HEK293 (cell line): ENCODE measurements around the gene MICU2.

Experiments
- CTCF ChIA-PET: fragments of 350-600 bp; formaldehyde crosslinking; extraction: SDS; loops from one replicate; lab custom pipeline; 2021; ENCODE audit warnings: antibody characterized with exemption; lab: Yijun Ruan, JAX
- POLR2A ChIA-PET: fragments of 300-600 bp; formaldehyde crosslinking; extraction: SDS; loops from one replicate; lab custom pipeline; 2020; ENCODE audit warnings: antibody characterized with exemption, inconsistent platforms; lab: Yijun Ruan, JAX
- H3K27ac ChIP-seq: fragments of 200-500 bp; sonication (Bioruptor generic); 2 replicates; pipeline ENCODE4 v1.5.1; 2014; ENCODE audit warnings: low read depth, low read length, control low read depth, inconsistent platforms; ENCODE audit errors: extremely low read depth
- H3K36me3 ChIP-seq, 2 experiments: fragments of 200-500 bp in 1 of 2; sonication (Bioruptor generic) in 1 of 2; 1 replicate in 1 of 2; 2 replicates in 1 of 2; pipeline ENCODE4 v1.5.1; 2014 to 2017; ENCODE audit warnings: inconsistent platforms in 2 of 2, low read length in 2 of 2; ENCODE audit not compliant: control insufficient read depth in 2 of 2, insufficient read depth in 1 of 2
- H3K4me1 ChIP-seq: fragments of 200-500 bp; sonication (Bioruptor generic); 2 replicates; pipeline ENCODE4 v1.5.1; 2014; ENCODE audit warnings: mild to moderate bottlenecking, low read length, inconsistent platforms; ENCODE audit not compliant: control insufficient read depth, insufficient read depth
- H3K4me3 ChIP-seq: 2 replicates; pipeline ENCODE4 v1.5.1; 2011; ENCODE audit warnings: low read depth, mild to moderate bottlenecking, control low read depth, low read length, moderate library complexity
- H3K9me3 ChIP-seq: fragments of 200-500 bp; sonication (Bioruptor generic); 2 replicates; pipeline ENCODE4 v1.5.1; 2014; ENCODE audit warnings: low read depth, low read length, inconsistent platforms; ENCODE audit not compliant: control insufficient read depth, insufficient read depth
- GLIS2 ChIP-seq: fragments of 450-650 bp; formaldehyde crosslinking; IDR thresholded peaks from 2 replicates; pipeline ENCODE4 v1.5.1; 2016; ENCODE audit warnings: missing biosample characterization, missing genetic modification characterization
- PATZ1 ChIP-seq: fragments of 450-650 bp; formaldehyde crosslinking; IDR thresholded peaks from 2 replicates; pipeline ENCODE4 v1.5.1; 2016; ENCODE audit warnings: missing biosample characterization, missing genetic modification characterization
- SCRT2 ChIP-seq: fragments of 450-650 bp; formaldehyde crosslinking; IDR thresholded peaks from 2 replicates; pipeline ENCODE4 v1.5.1; 2016; ENCODE audit warnings: missing biosample characterization, missing genetic modification characterization
- YY1 ChIP-seq: fragments of 450-650 bp; formaldehyde crosslinking; IDR thresholded peaks from 2 replicates; pipeline ENCODE4 v1.5.1; 2018; ENCODE audit warnings: missing biosample characterization, missing genetic modification characterization
- YY2 ChIP-seq: fragments of 450-650 bp; formaldehyde crosslinking; IDR thresholded peaks from 2 replicates; pipeline ENCODE4 v1.5.1; 2016; ENCODE audit warnings: missing biosample characterization, missing genetic modification characterization
- ZBTB10 ChIP-seq: fragments of 450-650 bp; formaldehyde crosslinking; IDR thresholded peaks from 2 replicates; pipeline ENCODE4 v1.5.1; 2016; ENCODE audit warnings: missing biosample characterization, missing genetic modification characterization
- ZBTB20 ChIP-seq: fragments of 450-650 bp; formaldehyde crosslinking; IDR thresholded peaks from 2 replicates; pipeline ENCODE4 v1.5.1; 2016; ENCODE audit warnings: missing biosample characterization, missing genetic modification characterization
- ZFHX2 ChIP-seq: fragments of 450-650 bp; formaldehyde crosslinking; conservative IDR thresholded peaks from 2 replicates; pipeline ENCODE4 v1.5.1; 2016; ENCODE audit warnings: missing biosample characterization, missing genetic modification characterization
- ZNF223 ChIP-seq: fragments of 450-650 bp; formaldehyde crosslinking; IDR thresholded peaks from 2 replicates; pipeline ENCODE4 v1.5.1; 2016; ENCODE audit warnings: missing biosample characterization, missing genetic modification characterization
- ZNF335 ChIP-seq: fragments of 450-650 bp; formaldehyde crosslinking; conservative IDR thresholded peaks from 2 replicates; pipeline ENCODE4 v1.5.1; 2016; ENCODE audit warnings: missing biosample characterization, missing genetic modification characterization
- ZNF341 ChIP-seq: fragments of 450-650 bp; formaldehyde crosslinking; IDR thresholded peaks from 2 replicates; pipeline ENCODE4; 2016; ENCODE audit warnings: low read depth, missing biosample characterization, missing genetic modification characterization
- ZNF600 ChIP-seq: fragments of 450-650 bp; formaldehyde crosslinking; IDR thresholded peaks from 2 replicates; pipeline ENCODE4 v1.5.1; 2016; ENCODE audit warnings: missing biosample characterization, missing genetic modification characterization
- ZNF623 ChIP-seq: fragments of 450-650 bp; formaldehyde crosslinking; IDR thresholded peaks from 2 replicates; pipeline ENCODE4 v1.5.1; 2016; ENCODE audit warnings: missing biosample characterization, missing genetic modification characterization
- ZNF76 ChIP-seq: fragments of 450-650 bp; formaldehyde crosslinking; IDR thresholded peaks from 2 replicates; pipeline ENCODE4; 2016; ENCODE audit warnings: low read depth, missing biosample characterization, missing genetic modification characterization, borderline replicate concordance
- TF ChIP-seq, protein P1 (sequence below): fragments of 450-650 bp; formaldehyde crosslinking; IDR thresholded peaks from 2 replicates; pipeline ENCODE4 v1.5.1; 2016; ENCODE audit warnings: missing biosample characterization, missing genetic modification characterization
- TF ChIP-seq, protein P2 (sequence below): fragments of 450-650 bp; formaldehyde crosslinking; IDR thresholded peaks from 2 replicates; pipeline ENCODE4 v1.5.1; 2016; ENCODE audit warnings: missing biosample characterization, missing genetic modification characterization
- TF ChIP-seq, protein P3 (sequence below): fragments of 450-650 bp; formaldehyde crosslinking; IDR thresholded peaks from 2 replicates; pipeline ENCODE4 v1.5.1; 2016; ENCODE audit warnings: missing biosample characterization, missing genetic modification characterization
- TF ChIP-seq, protein P4 (sequence below): fragments of 450-650 bp; formaldehyde crosslinking; optimal IDR thresholded peaks from 2 replicates; pipeline ENCODE3; 2016; ENCODE audit warnings: missing biosample characterization, mild to moderate bottlenecking, missing genetic modification characterization
- TF ChIP-seq, protein P5 (sequence below): fragments of 450-650 bp; formaldehyde crosslinking; conservative IDR thresholded peaks from 2 replicates; pipeline ENCODE4 v1.5.1; 2016; ENCODE audit warnings: low read depth, missing biosample characterization, missing genetic modification characterization

The MICU2 gene

GRCh38 chr13:21603531-21604448 is at the start of gene MICU2:
Gene MICU2, minus strand, starts transcription at chr13:21604170. Its CDS starts 22 bp downstream, at chr13:21604148.
- H3K4me3 ChIP-seq: peak within 1 kb of the TSS; percentile 84
- CTCF ChIA-PET: interaction anchor here (0.7 kb wide), 2 partner anchors 295 to 301 kb away, joined by 3 read pairs; no protein-coding TSS in a partner anchor
- peak; percentile 71; the same call in 1 of the 2 replicates for TF ChIP-seq ZNF600 (tag by site-specific recombination)
- TF ChIP-seq ZNF623 (tag by site-specific recombination): no peak
- TF ChIP-seq ZNF223: 0 out of 2 replicates have a peak, but pooled peaks have one; percentile 29
- TF ChIP-seq ZNF76 (tag by site-specific recombination): peak; percentile 81; the same call in 1 of the 2 replicates
- TF ChIP-seq, protein P1, sequence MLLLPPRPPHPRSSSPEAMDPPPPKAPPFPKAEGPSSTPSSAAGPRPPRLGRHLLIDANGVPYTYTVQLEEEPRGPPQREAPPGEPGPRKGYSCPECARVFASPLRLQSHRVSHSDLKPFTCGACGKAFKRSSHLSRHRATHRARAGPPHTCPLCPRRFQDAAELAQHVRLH (tag by site-specific recombination): peak; percentile 57; the same call in 1 of the 2 replicates
- TF ChIP-seq SCRT2: 0 out of 2 replicates have a peak, but pooled peaks have one; percentile 58
- TF ChIP-seq, protein P2, sequence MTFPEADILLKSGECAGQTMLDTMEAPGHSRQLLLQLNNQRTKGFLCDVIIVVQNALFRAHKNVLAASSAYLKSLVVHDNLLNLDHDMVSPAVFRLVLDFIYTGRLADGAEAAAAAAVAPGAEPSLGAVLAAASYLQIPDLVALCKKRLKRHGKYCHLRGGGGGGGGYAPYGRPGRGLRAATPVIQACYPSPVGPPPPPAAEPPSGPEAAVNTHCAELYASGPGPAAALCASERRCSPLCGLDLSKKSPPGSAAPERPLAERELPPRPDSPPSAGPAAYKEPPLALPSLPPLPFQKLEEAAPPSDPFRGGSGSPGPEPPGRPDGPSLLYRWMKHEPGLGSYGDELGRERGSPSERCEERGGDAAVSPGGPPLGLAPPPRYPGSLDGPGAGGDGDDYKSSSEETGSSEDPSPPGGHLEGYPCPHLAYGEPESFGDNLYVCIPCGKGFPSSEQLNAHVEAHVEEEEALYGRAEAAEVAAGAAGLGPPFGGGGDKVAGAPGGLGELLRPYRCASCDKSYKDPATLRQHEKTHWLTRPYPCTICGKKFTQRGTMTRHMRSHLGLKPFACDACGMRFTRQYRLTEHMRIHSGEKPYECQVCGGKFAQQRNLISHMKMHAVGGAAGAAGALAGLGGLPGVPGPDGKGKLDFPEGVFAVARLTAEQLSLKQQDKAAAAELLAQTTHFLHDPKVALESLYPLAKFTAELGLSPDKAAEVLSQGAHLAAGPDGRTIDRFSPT (tag by site-specific recombination): 0 out of 2 replicates have a peak, but pooled peaks have one; percentile 39
- no peak for TF ChIP-seq ZBTB10
- peak; percentile 81 for TF ChIP-seq GLIS2 (tag by site-specific recombination)
- peak; percentile 89 for TF ChIP-seq YY1 (tag by site-specific recombination)
- peak; percentile 96 for TF ChIP-seq ZNF341 (tag by site-specific recombination)
- peak; percentile 74 for TF ChIP-seq PATZ1 (tag by site-specific recombination)
- TF ChIP-seq, protein P3, sequence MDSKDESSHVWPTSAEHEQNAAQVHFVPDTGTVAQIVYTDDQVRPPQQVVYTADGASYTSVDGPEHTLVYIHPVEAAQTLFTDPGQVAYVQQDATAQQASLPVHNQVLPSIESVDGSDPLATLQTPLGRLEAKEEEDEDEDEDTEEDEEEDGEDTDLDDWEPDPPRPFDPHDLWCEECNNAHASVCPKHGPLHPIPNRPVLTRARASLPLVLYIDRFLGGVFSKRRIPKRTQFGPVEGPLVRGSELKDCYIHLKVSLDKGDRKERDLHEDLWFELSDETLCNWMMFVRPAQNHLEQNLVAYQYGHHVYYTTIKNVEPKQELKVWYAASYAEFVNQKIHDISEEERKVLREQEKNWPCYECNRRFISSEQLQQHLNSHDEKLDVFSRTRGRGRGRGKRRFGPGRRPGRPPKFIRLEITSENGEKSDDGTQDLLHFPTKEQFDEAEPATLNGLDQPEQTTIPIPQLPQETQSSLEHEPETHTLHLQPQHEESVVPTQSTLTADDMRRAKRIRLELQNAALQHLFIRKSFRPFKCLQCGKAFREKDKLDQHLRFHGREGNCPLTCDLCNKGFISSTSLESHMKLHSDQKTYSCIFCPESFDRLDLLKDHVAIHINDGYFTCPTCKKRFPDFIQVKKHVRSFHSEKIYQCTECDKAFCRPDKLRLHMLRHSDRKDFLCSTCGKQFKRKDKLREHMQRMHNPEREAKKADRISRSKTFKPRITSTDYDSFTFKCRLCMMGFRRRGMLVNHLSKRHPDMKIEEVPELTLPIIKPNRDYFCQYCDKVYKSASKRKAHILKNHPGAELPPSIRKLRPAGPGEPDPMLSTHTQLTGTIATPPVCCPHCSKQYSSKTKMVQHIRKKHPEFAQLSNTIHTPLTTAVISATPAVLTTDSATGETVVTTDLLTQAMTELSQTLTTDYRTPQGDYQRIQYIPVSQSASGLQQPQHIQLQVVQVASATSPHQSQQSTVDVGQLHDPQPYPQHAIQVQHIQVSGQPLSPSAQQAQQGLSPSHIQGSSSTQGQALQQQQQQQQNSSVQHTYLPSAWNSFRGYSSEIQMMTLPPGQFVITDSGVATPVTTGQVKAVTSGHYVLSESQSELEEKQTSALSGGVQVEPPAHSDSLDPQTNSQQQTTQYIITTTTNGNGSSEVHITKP: peak; percentile 79
- TF ChIP-seq ZBTB20 (tag by site-specific recombination): peak; percentile 63; the same call in 1 of the 2 replicates
- TF ChIP-seq, protein P4, sequence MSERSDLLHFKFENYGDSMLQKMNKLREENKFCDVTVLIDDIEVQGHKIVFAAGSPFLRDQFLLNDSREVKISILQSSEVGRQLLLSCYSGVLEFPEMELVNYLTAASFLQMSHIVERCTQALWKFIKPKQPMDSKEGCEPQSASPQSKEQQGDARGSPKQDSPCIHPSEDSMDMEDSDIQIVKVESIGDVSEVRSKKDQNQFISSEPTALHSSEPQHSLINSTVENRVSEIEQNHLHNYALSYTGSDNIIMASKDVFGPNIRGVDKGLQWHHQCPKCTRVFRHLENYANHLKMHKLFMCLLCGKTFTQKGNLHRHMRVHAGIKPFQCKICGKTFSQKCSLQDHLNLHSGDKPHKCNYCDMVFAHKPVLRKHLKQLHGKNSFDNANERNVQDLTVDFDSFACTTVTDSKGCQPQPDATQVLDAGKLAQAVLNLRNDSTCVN (tag by site-specific recombination): peak; percentile 87
- TF ChIP-seq, protein P5, sequence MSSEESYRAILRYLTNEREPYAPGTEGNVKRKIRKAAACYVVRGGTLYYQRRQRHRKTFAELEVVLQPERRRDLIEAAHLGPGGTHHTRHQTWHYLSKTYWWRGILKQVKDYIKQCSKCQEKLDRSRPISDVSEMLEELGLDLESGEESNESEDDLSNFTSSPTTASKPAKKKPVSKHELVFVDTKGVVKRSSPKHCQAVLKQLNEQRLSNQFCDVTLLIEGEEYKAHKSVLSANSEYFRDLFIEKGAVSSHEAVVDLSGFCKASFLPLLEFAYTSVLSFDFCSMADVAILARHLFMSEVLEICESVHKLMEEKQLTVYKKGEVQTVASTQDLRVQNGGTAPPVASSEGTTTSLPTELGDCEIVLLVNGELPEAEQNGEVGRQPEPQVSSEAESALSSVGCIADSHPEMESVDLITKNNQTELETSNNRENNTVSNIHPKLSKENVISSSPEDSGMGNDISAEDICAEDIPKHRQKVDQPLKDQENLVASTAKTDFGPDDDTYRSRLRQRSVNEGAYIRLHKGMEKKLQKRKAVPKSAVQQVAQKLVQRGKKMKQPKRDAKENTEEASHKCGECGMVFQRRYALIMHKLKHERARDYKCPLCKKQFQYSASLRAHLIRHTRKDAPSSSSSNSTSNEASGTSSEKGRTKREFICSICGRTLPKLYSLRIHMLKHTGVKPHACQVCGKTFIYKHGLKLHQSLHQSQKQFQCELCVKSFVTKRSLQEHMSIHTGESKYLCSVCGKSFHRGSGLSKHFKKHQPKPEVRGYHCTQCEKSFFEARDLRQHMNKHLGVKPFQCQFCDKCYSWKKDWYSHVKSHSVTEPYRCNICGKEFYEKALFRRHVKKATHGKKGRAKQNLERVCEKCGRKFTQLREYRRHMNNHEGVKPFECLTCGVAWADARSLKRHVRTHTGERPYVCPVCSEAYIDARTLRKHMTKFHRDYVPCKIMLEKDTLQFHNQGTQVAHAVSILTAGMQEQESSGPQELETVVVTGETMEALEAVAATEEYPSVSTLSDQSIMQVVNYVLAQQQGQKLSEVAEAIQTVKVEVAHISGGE (tag by site-specific recombination): peak; percentile 53; the same call in 1 of the 2 replicates
- TF ChIP-seq YY2: peak; percentile 91
- peak; percentile 77 for TF ChIP-seq ZFHX2 (tag by site-specific recombination)
- peak; percentile 91 for TF ChIP-seq ZNF335 (tag by site-specific recombination)

More at GRCh38 chr13:21603531-21604448, at the start of gene MICU2:
- POLR2A ChIA-PET: interaction anchor here (0.6 to 1.3 kb wide), 10 partner anchors 8 to 427 kb away, joined by 3 to 6 read pairs (median 3); partner anchors contain the start of genes MRPL57 and SKA3
- peaks cover 0 to 10% of the 10 kb centered on the region in 2 experiments; a peak in 2 of 3 replicates for H3K36me3 ChIP-seq
- H3K4me1 ChIP-seq: no peaks in the 10 kb centered on the region
- no peaks in the 10 kb centered on the region for H3K9me3 ChIP-seq
- H3K27ac ChIP-seq: peak within 1 kb of the TSS; percentile 86
